ENCODE data around the gene DPP6.

- TF ChIP-seq CTCF (IDR thresholded peaks at IDR 0.05 in 4 of 5, conservative IDR thresholded peaks at IDR 0.05 in 1 of 5) (no peak), POLR2A (IDR thresholded peaks at IDR 0.05) (no peak)
Observed at GRCh38 chr7:154774303-154774969, 722.2 kb downstream of the DPP6 start.
